Measurements from ENCODE around the gene GUCY1B1.
A peak's percentile ranks its signal among the peaks of the same experiment; 100 is the strongest.

The GUCY1B1 gene

DNA sequence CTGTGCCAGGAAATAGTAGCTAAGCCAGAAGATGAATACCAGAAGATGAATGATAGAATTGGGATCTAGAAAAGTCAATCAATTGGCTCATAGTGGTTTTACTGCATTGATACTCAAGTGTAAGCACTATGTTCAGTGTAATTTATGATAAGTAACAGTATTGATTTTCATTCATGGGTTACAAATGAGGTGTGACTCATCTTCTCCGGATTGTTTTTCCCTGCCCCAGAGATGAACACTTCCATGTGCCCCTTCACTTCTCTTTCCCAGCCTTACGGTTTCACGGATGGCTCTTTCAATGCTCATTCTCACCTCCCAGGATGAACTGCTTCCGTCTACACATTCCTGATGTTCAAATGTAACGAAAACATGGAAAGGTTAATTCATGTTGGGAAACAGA lies 9.8 kb upstream of the GUCY1B1 start:
- no peak for TF ChIP-seq POLR2A (IDR thresholded peaks at IDR 0.05; ENCODE audit: extremely low read depth, insufficient read length)
- TF ChIP-seq, protein P1, sequence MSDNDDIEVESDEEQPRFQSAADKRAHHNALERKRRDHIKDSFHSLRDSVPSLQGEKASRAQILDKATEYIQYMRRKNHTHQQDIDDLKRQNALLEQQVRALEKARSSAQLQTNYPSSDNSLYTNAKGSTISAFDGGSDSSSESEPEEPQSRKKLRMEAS (IDR thresholded peaks at IDR 0.05; ENCODE audit: low read depth, low read length): no peak
- TF ChIP-seq, protein P2, sequence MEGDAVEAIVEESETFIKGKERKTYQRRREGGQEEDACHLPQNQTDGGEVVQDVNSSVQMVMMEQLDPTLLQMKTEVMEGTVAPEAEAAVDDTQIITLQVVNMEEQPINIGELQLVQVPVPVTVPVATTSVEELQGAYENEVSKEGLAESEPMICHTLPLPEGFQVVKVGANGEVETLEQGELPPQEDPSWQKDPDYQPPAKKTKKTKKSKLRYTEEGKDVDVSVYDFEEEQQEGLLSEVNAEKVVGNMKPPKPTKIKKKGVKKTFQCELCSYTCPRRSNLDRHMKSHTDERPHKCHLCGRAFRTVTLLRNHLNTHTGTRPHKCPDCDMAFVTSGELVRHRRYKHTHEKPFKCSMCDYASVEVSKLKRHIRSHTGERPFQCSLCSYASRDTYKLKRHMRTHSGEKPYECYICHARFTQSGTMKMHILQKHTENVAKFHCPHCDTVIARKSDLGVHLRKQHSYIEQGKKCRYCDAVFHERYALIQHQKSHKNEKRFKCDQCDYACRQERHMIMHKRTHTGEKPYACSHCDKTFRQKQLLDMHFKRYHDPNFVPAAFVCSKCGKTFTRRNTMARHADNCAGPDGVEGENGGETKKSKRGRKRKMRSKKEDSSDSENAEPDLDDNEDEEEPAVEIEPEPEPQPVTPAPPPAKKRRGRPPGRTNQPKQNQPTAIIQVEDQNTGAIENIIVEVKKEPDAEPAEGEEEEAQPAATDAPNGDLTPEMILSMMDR (IDR thresholded peaks at IDR 0.05; ENCODE audit: low read depth, low read length): no peak
- TF ChIP-seq MYC (IDR thresholded peaks at IDR 0.05; ENCODE audit: low read depth, low read length): no peak
- no peak for DNase-seq (ENCODE audit: low read depth)
- H3K4me3 ChIP-seq (ENCODE audit: low read depth, low read length): no peak overlapping the region

DNA sequence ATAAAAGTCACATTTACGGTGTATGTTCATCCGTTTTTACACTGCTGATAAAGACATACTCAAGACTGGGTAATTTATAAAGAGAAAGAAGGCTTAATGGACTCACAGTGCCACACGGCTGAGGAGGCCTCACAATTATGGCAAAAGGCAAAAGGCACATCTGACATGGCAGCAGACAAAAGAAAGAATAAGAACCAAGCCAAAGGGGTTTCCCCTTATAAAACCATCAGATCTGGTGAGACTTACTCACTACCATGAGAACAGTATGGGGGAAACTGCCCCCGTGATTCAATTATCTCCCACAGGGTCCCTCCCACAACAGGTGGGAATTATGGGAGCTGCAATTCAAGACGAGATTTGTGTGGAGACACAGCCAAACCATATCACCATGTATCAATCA lies 7.3 kb upstream of the GUCY1B1 start:
- DNase-seq (ENCODE audit: low read depth): no peak
- TF ChIP-seq, protein P1 (IDR thresholded peaks at IDR 0.05; ENCODE audit: low read depth, low read length): no peak
- no peak for TF ChIP-seq POLR2A (IDR thresholded peaks at IDR 0.05; ENCODE audit: extremely low read depth, insufficient read length)
- TF ChIP-seq MYC (IDR thresholded peaks at IDR 0.05; ENCODE audit: low read depth, low read length): no peak
- TF ChIP-seq, protein P2 (IDR thresholded peaks at IDR 0.05; ENCODE audit: low read depth, low read length): no peak
- H3K4me3 ChIP-seq (ENCODE audit: low read depth, low read length): no peak overlapping the region

DNA sequence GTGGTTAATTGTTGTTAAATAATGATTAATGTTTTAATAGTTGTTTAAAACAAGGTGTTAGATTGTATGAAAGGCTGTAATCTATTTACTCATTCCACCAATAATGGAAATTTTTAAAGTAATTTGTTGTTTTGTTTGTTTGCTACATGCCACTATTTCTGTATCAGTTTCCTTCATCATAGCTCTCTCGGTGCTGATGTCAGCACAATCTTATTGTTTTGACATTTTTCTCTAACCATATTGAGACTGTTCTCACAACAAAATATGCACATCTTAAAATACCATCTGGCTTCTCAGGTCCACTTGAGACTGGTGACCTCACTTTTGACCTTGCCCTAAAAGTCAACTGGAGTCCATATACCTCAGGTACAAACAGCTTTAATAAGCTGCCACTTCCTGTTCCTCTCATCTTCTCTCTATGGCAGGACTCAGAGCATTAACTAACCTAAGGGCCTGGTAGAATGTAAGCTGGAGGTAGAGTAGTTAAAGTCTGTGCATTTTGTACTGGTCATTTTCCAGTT lies 1.0 kb upstream of the GUCY1B1 start:
- H3K4me3 ChIP-seq (ENCODE audit: low read depth, low read length): no peak overlapping the region
- TF ChIP-seq POLR2A (IDR thresholded peaks at IDR 0.05; ENCODE audit: extremely low read depth, insufficient read length) (no peak), MYC (IDR thresholded peaks at IDR 0.05; ENCODE audit: low read depth, low read length) (no peak)
- TF ChIP-seq, protein P1 (IDR thresholded peaks at IDR 0.05; ENCODE audit: low read depth, low read length): no peak
- TF ChIP-seq, protein P2 (IDR thresholded peaks at IDR 0.05; ENCODE audit: low read depth, low read length): no peak
- DNase-seq (ENCODE audit: low read depth): no peak

DNA sequence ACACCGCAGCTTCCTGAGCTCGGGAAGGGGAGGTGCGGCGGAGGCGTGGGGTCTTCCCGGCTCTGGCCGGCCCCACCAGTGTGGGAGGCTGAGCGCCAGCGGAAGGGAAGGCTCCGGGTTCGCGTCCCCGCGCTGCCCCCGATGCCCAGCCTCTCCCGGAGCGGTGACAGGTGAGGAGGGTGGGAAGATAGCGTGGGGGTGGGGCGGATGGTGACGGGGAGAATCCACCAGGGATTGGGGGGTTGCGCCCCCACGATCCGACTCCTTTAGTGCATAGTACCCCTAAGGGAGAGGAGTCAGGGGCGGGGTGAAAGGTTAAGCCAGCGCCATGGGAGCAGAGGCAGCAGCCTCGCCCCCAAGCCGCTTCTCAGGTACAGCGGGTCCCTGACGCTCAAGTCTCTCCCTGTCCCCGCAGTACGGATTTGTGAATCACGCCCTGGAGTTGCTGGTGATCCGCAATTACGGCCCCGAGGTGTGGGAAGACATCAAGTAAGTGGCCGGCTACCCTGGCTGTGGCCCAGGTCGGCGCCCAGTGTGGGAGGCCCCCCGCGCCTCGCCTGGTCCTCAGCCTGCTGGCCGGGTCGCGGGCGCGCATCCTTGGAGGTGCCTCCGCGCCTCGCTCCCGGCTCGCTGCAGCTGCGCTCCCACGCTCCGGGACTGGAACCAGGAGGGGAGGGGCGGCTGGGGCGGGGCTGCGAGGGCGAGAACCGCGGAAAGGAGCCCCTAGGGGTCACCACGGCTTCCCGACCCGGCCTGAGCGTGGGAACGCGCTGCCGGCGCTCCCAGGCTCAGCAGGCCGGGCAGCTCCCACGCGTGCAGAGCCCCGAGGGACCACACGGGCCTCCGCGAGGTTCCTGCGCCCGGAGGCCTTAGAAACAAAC lies 791 bp downstream of the GUCY1B1 start:
- TF ChIP-seq, protein P2 (IDR thresholded peaks at IDR 0.05; ENCODE audit: low read depth, low read length): no peak
- TF ChIP-seq MYC (IDR thresholded peaks at IDR 0.05; ENCODE audit: low read depth, low read length) (no peak), POLR2A (IDR thresholded peaks at IDR 0.05; ENCODE audit: extremely low read depth, insufficient read length) (no peak)
- TF ChIP-seq, protein P1 (IDR thresholded peaks at IDR 0.05; ENCODE audit: low read depth, low read length): no peak
- no peak overlapping the region for H3K4me3 ChIP-seq (ENCODE audit: low read depth, low read length)
- peak; percentile 1 for DNase-seq (ENCODE audit: low read depth)

DNA sequence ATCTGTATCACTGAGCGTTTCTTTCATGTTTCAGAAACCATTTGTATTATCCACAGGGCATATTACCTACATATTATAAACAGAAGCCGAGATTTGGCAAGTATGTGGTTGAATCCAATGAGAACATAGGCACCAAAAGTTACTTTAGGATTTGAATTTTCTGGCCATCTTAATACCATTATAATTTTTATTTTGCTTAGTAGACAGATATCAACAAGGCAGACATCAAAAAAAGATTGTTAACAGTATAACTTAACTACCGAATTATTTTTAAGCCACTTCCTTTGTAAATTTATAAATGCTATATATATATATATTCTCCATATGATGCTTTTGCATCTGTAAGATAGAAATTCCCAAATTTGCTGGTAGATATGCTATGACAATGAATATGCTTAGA lies 2.2 kb downstream of the GUCY1B1 start:
- no peak for DNase-seq (ENCODE audit: low read depth)
- H3K4me3 ChIP-seq (ENCODE audit: low read depth, low read length): no peak overlapping the region
- TF ChIP-seq, protein P2 (IDR thresholded peaks at IDR 0.05; ENCODE audit: low read depth, low read length): no peak
- TF ChIP-seq POLR2A (IDR thresholded peaks at IDR 0.05; ENCODE audit: extremely low read depth, insufficient read length): no peak
- TF ChIP-seq MYC (IDR thresholded peaks at IDR 0.05; ENCODE audit: low read depth, low read length): no peak
- TF ChIP-seq, protein P1 (IDR thresholded peaks at IDR 0.05; ENCODE audit: low read depth, low read length): no peak
